IPS-20b (cell line): ENCODE data around the gene KRT25.

ENCODE experiments used
- H3K27ac ChIP-seq: one replicate; pipeline ENCODE4 v1.5.1; 2013; ENCODE audit warnings: low read length
- H3K27me3 ChIP-seq: 2 replicates; pipeline ENCODE4 v1.6.1; 2013; ENCODE audit warnings: mild to moderate bottlenecking, low read length, inconsistent platforms; ENCODE audit not compliant: insufficient read depth
- H3K36me3 ChIP-seq: 2 replicates; pipeline ENCODE4 v1.6.1; 2013; ENCODE audit warnings: low read depth, mild to moderate bottlenecking, inconsistent platforms, low read length, moderate library complexity; ENCODE audit not compliant: insufficient read depth
- H3K4me1 ChIP-seq: 2 replicates; pipeline ENCODE4 v1.6.1; 2013; ENCODE audit warnings: mild to moderate bottlenecking, control low read depth, inconsistent platforms, low read length, moderate library complexity; ENCODE audit not compliant: insufficient read depth
- H3K4me3 ChIP-seq: 2 replicates; pipeline ENCODE4 v1.5.1; 2013; ENCODE audit warnings: mild to moderate bottlenecking, low read length, inconsistent platforms
- H3K9ac ChIP-seq: 2 replicates; pipeline ENCODE4 v1.6.1; 2013; ENCODE audit warnings: low read depth, mild to moderate bottlenecking, inconsistent platforms, low read length, moderate library complexity
- H3K9me3 ChIP-seq: 2 replicates; pipeline ENCODE4 v1.6.1; 2013; ENCODE audit warnings: mild to moderate bottlenecking, low read depth, low read length, inconsistent platforms; ENCODE audit not compliant: insufficient read depth

Gene KRT25

DNA sequence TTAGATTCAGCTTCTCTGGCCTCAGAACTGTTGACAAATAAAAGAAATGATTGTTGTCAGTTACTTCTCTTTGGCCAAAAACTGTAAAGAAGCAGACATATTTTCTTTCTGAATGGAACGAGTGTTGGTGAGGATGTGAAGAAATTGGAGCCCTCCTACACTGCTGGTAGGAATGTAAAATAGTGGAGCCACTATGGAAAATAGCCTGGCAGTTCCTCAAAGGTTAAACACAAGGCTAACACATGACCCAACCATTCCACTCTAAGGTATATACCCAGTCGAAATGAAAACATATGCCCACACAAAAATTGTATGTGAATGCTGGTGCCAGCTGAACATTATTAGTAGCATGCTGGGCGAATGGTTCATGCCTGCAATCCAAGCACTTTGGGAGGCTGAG lies 37.4 kb downstream of the KRT25 start:
- Histone ChIP-seq H3K27me3 (no peaks in the 10 kb centered on the region), H3K36me3 (no peaks in the 10 kb centered on the region), H3K4me3 (no peak overlapping the region), H3K9me3 (no peaks in the 10 kb centered on the region), H3K9ac (no peak overlapping the region), H3K4me1 (no peaks in the 10 kb centered on the region), H3K27ac (no peak overlapping the region)

DNA sequence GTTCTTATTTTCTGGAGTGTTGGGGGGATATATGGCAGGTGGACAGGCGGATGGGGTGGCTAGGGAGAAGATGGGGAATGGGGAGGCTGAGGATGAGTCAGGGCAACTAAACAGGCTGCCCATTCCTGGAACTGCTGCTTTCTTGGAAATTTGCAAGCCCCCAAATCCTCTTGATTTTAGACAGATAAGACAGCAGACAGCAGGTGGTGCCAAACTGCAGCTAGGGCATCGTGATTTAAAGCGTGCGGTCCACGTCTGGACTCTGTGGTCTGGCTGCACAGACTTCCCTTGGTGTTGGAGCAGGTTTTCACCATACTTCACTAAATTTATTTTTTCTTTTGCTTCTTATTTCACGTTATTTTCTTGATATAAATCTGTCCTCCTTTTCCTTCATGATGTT lies 40.7 kb downstream of the KRT25 start:
- Histone ChIP-seq H3K4me1 (no peaks in the 10 kb centered on the region), H3K36me3 (no peaks in the 10 kb centered on the region), H3K4me3 (no peak overlapping the region), H3K27me3 (no peaks in the 10 kb centered on the region), H3K9ac (no peak overlapping the region), H3K9me3 (no peaks in the 10 kb centered on the region), H3K27ac (no peak overlapping the region)

DNA sequence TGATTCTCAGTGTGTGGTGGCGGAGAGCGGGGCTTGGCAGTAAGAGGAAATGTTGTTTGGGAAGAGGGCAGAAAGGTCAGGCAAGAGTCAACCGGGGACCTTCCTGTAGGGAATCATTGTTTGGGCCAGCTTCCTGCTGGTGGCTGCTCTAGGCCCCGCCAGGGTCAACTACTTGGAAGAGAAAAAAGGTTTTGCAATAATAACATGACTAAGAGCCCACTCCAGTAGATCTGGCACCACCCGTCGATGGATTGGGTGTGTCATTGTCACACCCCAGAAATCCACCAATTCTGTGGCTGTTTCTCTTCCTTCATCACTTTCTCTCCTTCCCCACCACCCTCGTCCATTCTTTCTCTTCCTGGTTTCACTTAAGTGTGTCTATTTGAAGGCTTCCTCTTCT lies 47.4 kb downstream of the KRT25 start:
- H3K4me1 ChIP-seq, result no peaks in the 10 kb centered on the region
- H3K27me3 ChIP-seq, result no peaks in the 10 kb centered on the region
- no peak overlapping the region for H3K9ac ChIP-seq
- no peaks in the 10 kb centered on the region for H3K9me3 ChIP-seq
- H3K4me3 ChIP-seq, result no peak overlapping the region
- no peak overlapping the region for H3K27ac ChIP-seq
- H3K36me3 ChIP-seq, result no peaks in the 10 kb centered on the region

DNA sequence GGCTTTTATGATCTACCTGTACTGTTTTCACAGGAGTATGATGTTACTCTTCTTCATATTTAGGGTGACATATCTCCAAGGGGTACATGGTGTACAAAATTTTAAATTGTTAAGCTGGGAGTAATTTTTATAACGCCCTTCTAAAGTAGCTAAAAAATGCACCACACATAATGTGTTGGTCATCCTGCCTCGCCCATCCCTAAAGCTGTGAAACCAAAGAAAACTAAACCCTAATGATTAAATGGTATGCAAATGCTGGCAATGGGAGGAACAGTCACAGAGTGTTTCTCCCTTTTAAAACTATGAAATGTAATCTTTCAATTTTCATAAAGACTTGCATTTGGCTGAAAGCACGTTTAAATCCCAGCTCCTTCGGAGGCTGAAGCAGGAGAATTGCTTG lies 49.5 kb downstream of the KRT25 start:
- Histone ChIP-seq H3K27ac (no peak overlapping the region), H3K9me3 (no peaks in the 10 kb centered on the region), H3K4me1 (no peaks in the 10 kb centered on the region), H3K9ac (no peak overlapping the region), H3K36me3 (no peaks in the 10 kb centered on the region), H3K27me3 (no peaks in the 10 kb centered on the region), H3K4me3 (no peak overlapping the region)

DNA sequence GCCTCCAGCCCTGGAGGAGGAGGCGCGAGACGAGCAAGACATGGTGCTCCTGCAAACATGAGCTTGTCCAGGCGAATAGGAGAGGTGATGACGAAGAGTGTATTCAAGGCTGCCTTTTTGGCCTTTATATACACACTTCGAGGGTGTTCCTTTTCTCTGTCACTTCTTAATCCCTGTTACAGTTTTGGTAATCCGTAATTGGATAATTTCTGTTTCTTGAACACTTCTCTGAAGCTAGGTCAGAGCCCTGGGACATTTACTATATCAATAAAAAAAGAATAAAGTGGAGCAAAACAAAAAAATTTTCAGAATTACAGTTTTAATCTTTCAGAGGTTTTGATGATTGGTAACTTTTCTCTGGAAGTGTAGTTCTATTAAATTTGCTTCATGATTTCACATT lies 51.5 kb downstream of the KRT25 start, which contains the start of gene KRT24:
TSS of gene KRT24 (minus strand) at position 101 of the 400 bp plus-strand sequence. CDS start at position 42, 59 bp downstream.
- no peak within 1 kb of the TSS for H3K27ac ChIP-seq
- no peaks in the 10 kb centered on the region for H3K4me1 ChIP-seq
- H3K4me3 ChIP-seq, result no peak within 1 kb of the TSS
- no peak within 1 kb of the TSS for H3K9ac ChIP-seq
- no peaks in the 10 kb centered on the region for H3K27me3 ChIP-seq
- no peaks in the 10 kb centered on the region for H3K9me3 ChIP-seq
- no peaks in the 10 kb centered on the region for H3K36me3 ChIP-seq

DNA sequence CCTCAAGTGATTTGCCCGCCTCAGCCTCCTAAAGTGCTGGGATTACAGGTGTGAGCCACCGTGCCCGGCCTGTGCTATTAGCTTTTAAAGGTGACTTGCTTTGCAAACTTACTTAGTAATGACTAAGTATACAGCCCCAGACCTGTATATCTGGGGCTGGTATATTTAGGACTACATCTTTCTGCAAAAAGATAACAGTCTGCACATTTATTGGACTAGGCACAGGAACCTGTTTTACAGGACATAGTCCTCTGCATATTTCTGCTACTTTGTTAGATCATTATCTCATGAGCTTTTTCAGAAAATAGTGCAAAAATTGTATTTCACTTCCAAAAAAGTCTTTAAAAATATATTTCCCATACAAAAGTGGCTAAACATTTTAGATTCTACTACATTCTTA lies 52.9 kb downstream of the KRT25 start:
- H3K36me3 ChIP-seq, result no peaks in the 10 kb centered on the region
- no peaks in the 10 kb centered on the region for H3K9me3 ChIP-seq
- H3K4me1 ChIP-seq, result no peaks in the 10 kb centered on the region
- H3K4me3 ChIP-seq, result no peak overlapping the region
- H3K27ac ChIP-seq, result no peak overlapping the region
- H3K27me3 ChIP-seq, result no peaks in the 10 kb centered on the region
- H3K9ac ChIP-seq, result no peak overlapping the region

DNA sequence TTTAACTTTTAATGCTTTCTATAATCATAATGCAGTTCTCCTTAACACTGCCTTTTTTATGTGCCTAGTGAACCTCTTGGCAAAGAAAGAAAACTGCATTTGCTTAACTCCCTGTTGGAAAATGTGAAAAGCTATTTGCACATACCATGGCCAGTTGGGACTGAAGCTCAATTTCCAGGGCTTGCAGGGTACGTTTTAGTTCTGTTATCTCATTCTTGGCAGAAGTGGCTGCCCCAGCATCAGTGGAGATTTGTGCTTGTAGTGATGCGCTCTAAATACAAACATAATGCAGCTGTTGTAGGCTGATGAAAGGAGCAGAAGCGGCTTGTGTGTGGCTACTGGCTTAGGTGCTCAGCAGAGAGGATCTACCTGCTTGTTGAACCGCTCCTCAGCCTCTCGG lies 55.3 kb downstream of the KRT25 start:
- Histone ChIP-seq H3K27ac (no peak overlapping the region), H3K36me3 (no peaks in the 10 kb centered on the region), H3K27me3 (no peaks in the 10 kb centered on the region), H3K9ac (no peak overlapping the region), H3K9me3 (no peaks in the 10 kb centered on the region), H3K4me1 (no peaks in the 10 kb centered on the region), H3K4me3 (no peak overlapping the region)

DNA sequence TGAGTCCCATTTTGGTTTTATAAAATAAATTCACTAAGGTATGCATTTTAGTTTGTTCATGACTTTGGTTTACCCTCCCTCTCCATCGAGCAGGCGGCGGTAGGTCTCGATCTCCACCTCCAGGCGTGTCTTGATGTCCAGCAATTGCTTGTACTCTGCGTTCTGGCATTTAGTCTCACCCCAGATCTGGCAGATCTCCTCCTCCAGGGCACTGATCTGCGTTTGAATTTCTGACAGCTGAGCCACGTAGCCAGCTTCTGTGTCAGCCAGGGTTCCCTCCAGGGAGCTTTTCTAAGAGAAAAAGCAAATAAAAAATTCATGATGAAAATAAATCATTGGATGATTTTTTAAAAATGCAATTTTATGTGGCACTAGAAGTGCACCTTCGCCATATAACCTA lies 55.8 kb downstream of the KRT25 start:
- Histone ChIP-seq H3K9ac (no peak overlapping the region), H3K27ac (no peak overlapping the region), H3K27me3 (no peaks in the 10 kb centered on the region), H3K36me3 (no peaks in the 10 kb centered on the region), H3K4me3 (no peak overlapping the region), H3K4me1 (no peaks in the 10 kb centered on the region), H3K9me3 (no peaks in the 10 kb centered on the region)
